Measurements from ENCODE around the gene ABCA4.

Gene ABCA4

GRCh38 chr1:94122201-94122970, 1.4 kb upstream of the ABCA4 start:
- DNase-seq, result no peak

- DNase-seq, result no peak
Observed at GRCh38 chr1:94121411-94121821, 468 bp upstream of the ABCA4 start.

- no peak for DNase-seq
Observed at GRCh38 chr1:94120570-94120901, 412 bp downstream of the ABCA4 start.

GRCh38 chr1:94119796-94120569, 965 bp downstream of the ABCA4 start:
- no peak for DNase-seq

- DNase-seq, result no peak
Observed at GRCh38 chr1:94119306-94119705, 1.6 kb downstream of the ABCA4 start.

- DNase-seq, result no peak
Observed at GRCh38 chr1:94118471-94118870, 2.5 kb downstream of the ABCA4 start.

GRCh38 chr1:94118013-94118412, 2.9 kb downstream of the ABCA4 start:
- no peak for DNase-seq

- DNase-seq, result no peak
Observed at GRCh38 chr1:94117259-94117851, 3.6 kb downstream of the ABCA4 start.

- DNase-seq, result no peak
Observed at GRCh38 chr1:94115900-94116436, 5.0 kb downstream of the ABCA4 start.

- no peak for DNase-seq
Observed at GRCh38 chr1:94115254-94115899, 5.6 kb downstream of the ABCA4 start.

GRCh38 chr1:94113589-94114226, 7.2 kb downstream of the ABCA4 start:
- DNase-seq, result no peak

- DNase-seq, result no peak
Observed at GRCh38 chr1:94111879-94112278, 9.1 kb downstream of the ABCA4 start.

GRCh38 chr1:94110946-94111740, 9.8 kb downstream of the ABCA4 start:
- no peak for DNase-seq

- DNase-seq, result no peak
Observed at GRCh38 chr1:94110021-94110761, 10.8 kb downstream of the ABCA4 start.

GRCh38 chr1:94109478-94109877, 11.5 kb downstream of the ABCA4 start:
- DNase-seq, result no peak

GRCh38 chr1:94107141-94107540, 13.8 kb downstream of the ABCA4 start:
- no peak for DNase-seq

- no peak for DNase-seq
Observed at GRCh38 chr1:94106716-94107115, 14.2 kb downstream of the ABCA4 start.

- no peak for DNase-seq
Observed at GRCh38 chr1:94105957-94106529, 14.9 kb downstream of the ABCA4 start.

- DNase-seq, result no peak
Observed at GRCh38 chr1:94105581-94105952, 15.4 kb downstream of the ABCA4 start.

- no peak for DNase-seq
Observed at GRCh38 chr1:94104776-94105580, 16.0 kb downstream of the ABCA4 start.
